ENCODE results near the gene MITF. TPM values are rescaled to one million over a fixed set of nuclear protein-coding genes. Genes with fewer than 3 reads are reported as not detected.

MITF gene
- total RNA-seq, 1 experiment from 2014 or later: 1.9 TPM

- H3K27ac ChIP-seq (ENCODE audit: low read depth, low read length): no peak overlapping the region
- no peaks in the 10 kb centered on the region for H3K36me3 ChIP-seq (ENCODE audit: control insufficient read depth in 1 of 2, insufficient read depth in 2 of 2, low read length in 2 of 2)
- H3K9me3 ChIP-seq (ENCODE audit: control insufficient read depth in 1 of 2, insufficient read depth in 1 of 2, low read depth in 1 of 2, low read length in 2 of 2): no peaks in the 10 kb centered on the region
- TF ChIP-seq JUND (IDR thresholded peaks at IDR 0.05) (no peak), ZFX (IDR thresholded peaks at IDR 0.05) (no peak), ATF3 (IDR thresholded peaks at IDR 0.05) (no peak), POLR2AphosphoS5 (IDR thresholded peaks at IDR 0.05; ENCODE audit: low read depth, low read length) (no peak), TCF7L2 (IDR thresholded peaks at IDR 0.05; ENCODE audit: borderline replicate concordance, extremely low read depth, insufficient read depth, insufficient read length) (no peak), CEBPB (IDR thresholded peaks at IDR 0.05; ENCODE audit: low read depth) (no peak), SP1 (IDR thresholded peaks at IDR 0.05; ENCODE audit: low read depth) (no peak), RAD21 (IDR thresholded peaks at IDR 0.05; ENCODE audit: low read depth) (no peak), EZH2phosphoT487 (IDR thresholded peaks at IDR 0.05; ENCODE audit: borderline replicate concordance) (no peak)
- TF ChIP-seq, protein P1, sequence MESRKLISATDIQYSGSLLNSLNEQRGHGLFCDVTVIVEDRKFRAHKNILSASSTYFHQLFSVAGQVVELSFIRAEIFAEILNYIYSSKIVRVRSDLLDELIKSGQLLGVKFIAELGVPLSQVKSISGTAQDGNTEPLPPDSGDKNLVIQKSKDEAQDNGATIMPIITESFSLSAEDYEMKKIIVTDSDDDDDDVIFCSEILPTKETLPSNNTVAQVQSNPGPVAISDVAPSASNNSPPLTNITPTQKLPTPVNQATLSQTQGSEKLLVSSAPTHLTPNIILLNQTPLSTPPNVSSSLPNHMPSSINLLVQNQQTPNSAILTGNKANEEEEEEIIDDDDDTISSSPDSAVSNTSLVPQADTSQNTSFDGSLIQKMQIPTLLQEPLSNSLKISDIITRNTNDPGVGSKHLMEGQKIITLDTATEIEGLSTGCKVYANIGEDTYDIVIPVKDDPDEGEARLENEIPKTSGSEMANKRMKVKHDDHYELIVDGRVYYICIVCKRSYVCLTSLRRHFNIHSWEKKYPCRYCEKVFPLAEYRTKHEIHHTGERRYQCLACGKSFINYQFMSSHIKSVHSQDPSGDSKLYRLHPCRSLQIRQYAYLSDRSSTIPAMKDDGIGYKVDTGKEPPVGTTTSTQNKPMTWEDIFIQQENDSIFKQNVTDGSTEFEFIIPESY (IDR thresholded peaks at IDR 0.05; ENCODE audit: extremely low read depth, insufficient replicate concordance, low read length): no peak
- TF ChIP-seq, protein P2, sequence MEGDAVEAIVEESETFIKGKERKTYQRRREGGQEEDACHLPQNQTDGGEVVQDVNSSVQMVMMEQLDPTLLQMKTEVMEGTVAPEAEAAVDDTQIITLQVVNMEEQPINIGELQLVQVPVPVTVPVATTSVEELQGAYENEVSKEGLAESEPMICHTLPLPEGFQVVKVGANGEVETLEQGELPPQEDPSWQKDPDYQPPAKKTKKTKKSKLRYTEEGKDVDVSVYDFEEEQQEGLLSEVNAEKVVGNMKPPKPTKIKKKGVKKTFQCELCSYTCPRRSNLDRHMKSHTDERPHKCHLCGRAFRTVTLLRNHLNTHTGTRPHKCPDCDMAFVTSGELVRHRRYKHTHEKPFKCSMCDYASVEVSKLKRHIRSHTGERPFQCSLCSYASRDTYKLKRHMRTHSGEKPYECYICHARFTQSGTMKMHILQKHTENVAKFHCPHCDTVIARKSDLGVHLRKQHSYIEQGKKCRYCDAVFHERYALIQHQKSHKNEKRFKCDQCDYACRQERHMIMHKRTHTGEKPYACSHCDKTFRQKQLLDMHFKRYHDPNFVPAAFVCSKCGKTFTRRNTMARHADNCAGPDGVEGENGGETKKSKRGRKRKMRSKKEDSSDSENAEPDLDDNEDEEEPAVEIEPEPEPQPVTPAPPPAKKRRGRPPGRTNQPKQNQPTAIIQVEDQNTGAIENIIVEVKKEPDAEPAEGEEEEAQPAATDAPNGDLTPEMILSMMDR (IDR thresholded peaks at IDR 0.05 in 2 of 3, conservative IDR thresholded peaks at IDR 0.05 in 1 of 3; ENCODE audit: borderline replicate concordance in 1 of 3, insufficient read depth in 1 of 3, low read depth in 2 of 3, low read length in 2 of 3): no peak
- no peak overlapping the region for H2AFZ ChIP-seq (ENCODE audit: low read depth, low read length, poor library complexity, severe bottlenecking)
- H3K9me2 ChIP-seq (ENCODE audit: insufficient read depth): no peaks in the 10 kb centered on the region
- no peak overlapping the region for H3K9ac ChIP-seq (ENCODE audit: low read length)
- H3K4me1 ChIP-seq (ENCODE audit: control insufficient read depth in 1 of 2, insufficient read depth in 2 of 2, low read length in 2 of 2): no peaks in the 10 kb centered on the region
- ChIA-PET CTCF (no interaction called here), RAD21 (ENCODE audit: low non-redundant PET in 1 of 2, low total read pairs in 2 of 2, uncharacterized antibody in 2 of 2, unreplicated experiment in 2 of 2) (no interaction called here), POLR2A (no interaction called here)
- H3K4me2 ChIP-seq (ENCODE audit: low read length): no peak overlapping the region
- no peak overlapping the region for H3K4me3 ChIP-seq (replicated peaks in 1 of 2; ENCODE audit: low read depth in 1 of 2, low read length in 2 of 2)
- no TSS peak for BruUV-seq (replicated peaks)
- DNase-seq (ENCODE audit: low read depth, low spot score) (no peak), ATAC-seq (no peak)
- no peaks in the 10 kb centered on the region for H4K20me1 ChIP-seq (ENCODE audit: insufficient read depth)
- intact Hi-C loops (cut with micrococcal nuclease): no loop called here
- H3K27me3 ChIP-seq (ENCODE audit: insufficient read depth, low read length): no peaks in the 10 kb centered on the region
- no peaks in the 10 kb centered on the region for H3K79me2 ChIP-seq (ENCODE audit: insufficient read depth, low read length)
These were observed 193.2 kb downstream of the MITF start for GRCh38 chr3:69932501-69932900.

All from HCT116 (cell line).